GM21526 (cell line): Measurements from ENCODE around the gene SOCS2.

ENCODE experiments used
- ATAC-seq: cut with Tn5 transposase; IDR thresholded peaks from one replicate; pipeline ENCODE4 v1.9.1; 2021; ENCODE audit warnings: moderate library complexity; ENCODE audit not compliant: unreplicated experiment, low FRiP score

Gene SOCS2

DNA sequence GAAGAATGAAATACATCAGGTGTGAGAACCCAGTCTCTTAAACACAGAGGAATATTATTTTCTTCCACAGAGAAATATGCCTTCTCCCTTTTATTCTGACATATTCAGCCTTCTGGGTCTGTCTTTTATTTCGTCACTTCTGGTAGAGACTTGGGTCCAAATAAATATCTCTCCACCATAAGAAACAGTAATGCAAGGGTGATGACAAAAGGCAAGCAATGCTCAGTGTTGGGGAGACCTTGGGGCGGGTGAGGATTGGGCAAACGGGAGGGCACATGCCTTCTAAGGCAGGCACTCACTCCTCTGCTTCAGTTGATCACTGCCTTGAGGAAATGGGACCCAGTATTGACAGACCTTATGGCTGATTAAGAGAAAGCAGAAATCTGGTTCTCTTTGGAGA is 6.7 kb upstream of the SOCS2 start:
- no peak for ATAC-seq

DNA sequence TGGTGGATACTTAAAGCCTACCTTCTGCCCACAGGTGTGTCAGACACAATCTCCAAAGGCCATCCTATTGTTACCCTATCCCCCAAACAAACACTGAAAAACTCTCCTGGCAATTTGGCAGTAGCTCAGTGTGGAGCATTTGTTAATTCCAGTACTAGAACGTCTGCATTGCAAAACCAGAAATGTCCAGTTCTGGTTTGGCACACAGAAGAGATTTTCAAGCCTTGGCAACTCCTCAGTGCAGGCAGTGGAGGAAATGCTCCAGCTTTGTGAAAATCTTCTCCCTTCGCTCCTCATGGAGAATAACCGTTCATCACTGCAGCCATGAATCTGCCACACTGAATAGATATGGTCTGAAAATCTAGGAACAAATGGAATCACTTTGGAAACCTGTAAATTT is 5.3 kb upstream of the SOCS2 start:
- no peak for ATAC-seq

DNA sequence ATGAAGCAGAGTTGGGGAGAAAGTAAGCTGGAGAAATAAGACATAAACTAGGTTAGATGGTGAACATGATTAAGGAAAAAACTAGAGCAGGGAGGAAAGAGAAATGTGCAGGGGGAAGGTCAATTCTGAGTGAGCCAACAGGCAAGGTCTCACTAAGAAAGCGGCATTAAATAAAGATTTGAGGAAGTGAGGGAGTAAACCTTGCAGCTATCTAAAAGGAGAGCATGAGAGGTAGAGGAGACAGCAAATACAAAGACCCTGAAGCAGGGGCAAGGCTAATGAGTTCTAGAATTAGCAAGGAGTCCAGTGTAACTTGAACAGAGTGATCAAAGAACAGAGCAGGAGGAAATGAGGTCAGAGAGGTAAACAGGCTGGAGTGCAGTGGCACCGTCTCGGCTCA is 4.4 kb upstream of the SOCS2 start:
- ATAC-seq = no peak

DNA sequence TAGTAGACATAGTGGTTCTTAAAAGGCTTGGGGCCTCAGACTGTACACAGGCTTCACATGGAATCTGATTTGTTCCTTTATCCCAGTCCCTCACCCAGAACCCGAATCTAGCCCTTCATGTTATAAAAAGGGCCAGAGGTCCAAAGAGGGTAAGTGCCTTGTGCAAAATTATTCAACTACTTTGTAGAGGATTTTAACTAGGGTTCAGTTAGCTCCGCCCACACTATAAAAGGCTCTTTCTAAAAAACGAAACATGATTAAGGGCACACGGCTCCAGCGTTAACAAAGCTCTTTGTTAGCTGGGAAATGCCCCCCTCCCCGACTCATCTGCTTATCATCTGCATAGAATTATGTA is 3.2 kb upstream of the SOCS2 start:
- no peak for ATAC-seq

DNA sequence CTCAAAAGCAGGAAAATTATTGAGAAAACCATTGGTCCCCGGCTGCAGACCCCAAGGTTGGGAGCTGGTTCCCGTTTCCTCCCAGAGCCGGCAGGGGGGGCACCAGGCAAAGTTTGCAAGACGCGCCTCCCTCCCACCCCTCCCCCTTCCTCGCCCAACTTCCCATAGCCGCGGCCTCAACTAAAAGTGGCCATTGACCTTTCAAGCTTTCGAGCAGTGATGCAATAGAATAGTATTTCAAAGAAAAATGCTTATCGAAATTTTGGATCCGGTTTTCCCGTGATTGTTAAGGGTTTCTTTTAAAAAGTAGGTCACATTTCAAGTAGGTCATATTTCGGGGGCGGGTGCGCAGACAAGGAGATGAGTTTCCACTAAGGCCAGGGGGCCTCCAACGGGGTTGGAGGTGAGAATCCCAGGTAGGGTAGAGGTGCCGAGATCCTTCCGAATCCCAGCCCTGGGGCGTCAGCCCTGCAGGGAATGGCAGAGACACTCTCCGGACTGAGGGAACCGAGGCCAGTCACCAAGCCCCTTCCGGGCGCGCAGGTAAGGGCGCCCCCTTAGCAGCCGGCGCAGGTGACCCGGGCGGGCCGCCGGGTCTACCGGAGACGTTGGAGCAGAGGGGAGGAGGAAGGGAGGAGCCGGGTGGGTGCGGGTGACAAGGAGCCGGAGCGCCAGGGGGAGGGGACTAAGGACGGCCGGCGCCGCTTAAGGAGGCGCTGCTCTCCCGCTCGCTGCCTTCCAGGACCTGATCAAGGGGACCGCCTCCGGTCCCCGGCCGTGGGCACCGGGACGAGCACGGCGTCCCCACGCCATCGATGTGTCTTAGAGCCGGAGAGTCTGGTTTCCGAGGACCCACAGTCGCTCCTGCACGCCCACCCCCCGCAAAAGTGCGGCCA is 2.6 kb upstream of the SOCS2 start:
- ATAC-seq = peak; percentile 39

DNA sequence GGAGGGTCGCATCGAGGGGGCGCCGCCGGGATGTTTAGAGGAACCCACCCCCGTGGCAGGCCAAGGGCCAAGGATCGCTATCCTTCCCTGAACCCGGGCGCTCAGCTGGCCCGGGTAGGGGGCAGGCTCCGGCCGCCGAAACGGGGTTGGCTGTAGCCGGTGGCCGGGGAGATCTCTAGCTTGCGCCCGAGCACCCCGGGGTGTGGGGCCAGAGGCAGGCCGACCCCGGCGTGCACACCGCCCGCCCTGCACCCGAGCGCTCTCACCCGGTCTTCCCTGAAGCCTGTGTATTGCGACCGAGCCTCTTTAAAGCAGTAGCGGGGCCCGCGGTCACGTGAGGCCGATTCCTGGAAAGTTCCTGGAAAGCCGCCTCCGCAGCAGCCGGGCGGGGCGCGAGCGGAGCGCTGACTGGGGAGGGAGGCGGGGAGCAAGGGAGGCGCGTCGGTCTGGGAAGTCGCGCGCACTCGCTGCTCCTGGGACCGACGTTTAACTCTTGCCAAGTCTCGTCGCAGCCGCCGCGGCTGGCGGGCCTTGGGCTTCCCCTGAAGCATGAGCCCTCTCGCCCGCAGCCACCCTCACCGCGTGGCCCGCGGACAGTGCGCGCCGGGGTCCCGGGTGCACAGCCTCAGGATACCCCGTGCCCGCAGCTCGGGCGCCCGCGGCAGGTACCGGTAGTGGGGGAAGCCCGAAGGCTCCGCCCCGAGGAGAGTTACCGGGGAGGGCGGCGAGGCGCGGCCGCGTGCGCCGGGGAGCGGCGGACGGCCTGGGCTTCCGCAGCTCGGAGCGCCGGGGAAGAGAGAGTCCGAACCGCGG is 1.7 kb upstream of the SOCS2 start:
- peak; percentile 53 for ATAC-seq

DNA sequence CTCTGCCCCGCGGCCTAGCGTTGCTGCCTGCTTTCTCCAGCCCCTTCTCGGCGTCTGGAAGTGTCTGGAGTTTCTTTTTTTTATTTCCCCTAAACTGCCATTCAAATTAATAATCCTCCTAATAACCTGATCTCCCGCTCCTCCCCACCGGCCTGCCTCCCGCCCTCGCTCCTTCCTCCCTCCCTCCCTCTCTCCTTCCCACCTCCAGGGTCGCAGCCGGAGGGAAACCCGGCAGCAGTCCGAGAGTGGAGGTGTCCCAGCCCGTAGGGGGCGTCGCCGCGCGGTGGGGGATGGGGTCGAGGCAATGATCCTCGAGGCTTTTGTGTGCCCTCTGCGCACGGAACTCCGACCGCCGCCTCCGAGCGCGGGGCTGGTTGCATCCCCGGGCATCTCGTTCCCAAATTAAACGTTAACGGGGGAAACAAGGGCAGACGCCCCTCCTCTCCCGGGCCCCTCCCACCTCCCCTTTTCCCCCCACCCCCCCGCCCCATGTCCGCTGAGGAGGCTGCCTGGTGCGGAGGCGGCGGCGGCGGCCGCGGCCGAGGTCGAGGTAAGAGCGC is 1.0 kb upstream of the SOCS2 start:
- ATAC-seq = peak; percentile 8

DNA sequence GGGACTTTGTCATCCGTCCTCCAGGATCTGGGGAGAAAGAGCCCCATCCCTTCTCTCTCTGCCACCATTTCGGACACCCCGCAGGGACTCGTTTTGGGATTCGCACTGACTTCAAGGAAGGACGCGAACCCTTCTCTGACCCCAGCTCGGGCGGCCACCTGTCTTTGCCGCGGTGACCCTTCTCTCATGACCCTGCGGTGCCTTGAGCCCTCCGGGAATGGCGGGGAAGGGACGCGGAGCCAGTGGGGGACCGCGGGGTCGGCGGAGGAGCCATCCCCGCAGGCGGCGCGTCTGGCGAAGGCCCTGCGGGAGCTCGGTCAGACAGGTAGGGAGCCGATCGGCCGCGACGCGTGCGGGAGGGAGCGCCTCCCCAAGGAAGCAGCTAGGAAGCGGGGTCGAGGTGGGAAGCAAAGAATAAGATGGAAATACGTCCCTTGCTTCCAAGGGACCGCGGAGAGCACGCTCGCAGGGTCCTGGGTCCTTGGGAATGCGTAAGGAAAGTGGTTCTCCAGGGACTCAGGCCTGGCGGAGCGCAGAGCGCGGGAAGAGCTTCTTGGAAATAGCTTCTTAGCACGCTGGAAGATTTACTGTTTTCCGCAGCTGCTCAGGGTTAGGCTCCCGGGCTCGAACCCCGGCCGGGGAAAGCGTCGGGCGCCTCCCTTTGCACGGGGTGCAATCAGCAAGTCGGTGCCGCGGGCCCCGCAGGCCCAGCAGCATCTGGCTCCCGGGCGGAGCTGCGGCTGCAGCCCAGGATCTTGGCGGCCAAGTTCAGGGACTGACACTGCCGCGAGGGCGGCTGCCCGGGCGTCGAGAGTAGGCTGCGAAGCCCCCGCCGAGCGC is 457 bp downstream of the SOCS2 start:
- ATAC-seq = no peak

DNA sequence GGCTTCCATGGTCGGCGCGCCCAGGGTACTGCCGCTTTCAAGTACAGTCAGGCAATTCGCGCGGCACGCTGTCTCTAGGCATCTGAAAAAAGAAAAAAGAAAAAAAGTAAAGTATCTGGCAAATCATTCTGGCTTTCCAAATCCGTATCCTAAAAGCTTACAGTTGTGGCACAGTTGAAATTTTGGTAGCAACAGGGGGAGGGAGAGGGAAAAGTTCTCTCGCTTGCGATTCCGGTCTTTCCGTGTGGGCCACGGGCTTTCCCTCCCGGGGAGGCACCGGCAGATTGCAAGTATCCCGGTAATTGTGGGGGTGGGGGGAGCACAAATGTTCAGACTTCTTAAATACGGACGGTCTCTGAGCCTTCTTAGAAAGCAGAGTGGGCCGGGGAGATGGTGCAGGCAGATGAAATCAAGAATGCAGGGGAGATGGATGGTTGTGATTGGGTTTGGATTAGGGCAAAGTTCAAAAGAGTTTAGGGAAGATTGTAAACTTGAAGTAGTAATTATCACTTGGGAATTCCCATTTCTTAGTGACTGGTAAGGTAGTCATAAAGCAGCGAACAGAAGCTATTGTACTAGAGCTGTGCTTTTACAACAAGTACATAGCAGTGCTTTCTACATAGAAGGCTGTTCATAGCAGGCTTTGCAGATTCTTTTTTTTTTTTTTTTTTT is 1.2 kb downstream of the SOCS2 start:
- no peak for ATAC-seq

DNA sequence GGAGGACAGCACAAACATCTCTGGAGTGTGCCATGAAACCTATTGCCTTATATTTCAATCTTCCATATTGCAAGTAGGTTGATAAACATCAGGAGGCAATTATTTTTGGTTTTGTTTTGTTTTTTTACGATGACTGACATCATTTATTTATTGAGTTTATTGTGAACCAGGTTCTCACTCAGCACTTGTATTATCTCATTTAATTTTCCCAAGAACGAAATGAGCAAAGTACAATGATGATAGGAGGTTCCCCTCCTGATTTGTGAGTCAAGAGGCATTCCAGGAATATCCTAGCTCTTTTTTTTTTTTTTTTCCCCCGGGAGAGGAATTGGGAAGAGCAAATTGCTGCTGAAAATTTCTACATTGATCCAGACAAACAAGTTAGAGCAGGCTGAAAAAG is 4.7 kb downstream of the SOCS2 start:
- ATAC-seq = no peak

DNA sequence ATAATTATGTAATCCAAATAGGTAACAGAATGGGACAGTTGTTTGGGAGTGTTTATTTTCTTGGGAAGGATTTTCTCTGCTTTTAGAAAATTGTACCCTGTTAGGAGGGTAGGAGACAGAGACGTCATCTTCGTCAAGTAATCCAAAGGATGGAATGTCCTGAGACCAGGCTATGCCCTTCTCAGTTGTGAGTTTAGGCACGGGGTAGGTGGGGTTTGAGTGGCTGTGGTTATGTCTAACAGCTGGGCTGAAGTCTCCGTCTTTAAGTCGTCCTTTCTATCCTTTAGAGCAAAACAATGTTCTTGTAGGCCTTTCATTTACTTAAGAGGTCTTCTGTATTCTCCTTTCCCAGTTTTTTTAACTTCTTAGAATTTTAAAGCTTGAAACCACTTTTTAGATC is 5.7 kb downstream of the SOCS2 start:
- ATAC-seq = no peak

DNA sequence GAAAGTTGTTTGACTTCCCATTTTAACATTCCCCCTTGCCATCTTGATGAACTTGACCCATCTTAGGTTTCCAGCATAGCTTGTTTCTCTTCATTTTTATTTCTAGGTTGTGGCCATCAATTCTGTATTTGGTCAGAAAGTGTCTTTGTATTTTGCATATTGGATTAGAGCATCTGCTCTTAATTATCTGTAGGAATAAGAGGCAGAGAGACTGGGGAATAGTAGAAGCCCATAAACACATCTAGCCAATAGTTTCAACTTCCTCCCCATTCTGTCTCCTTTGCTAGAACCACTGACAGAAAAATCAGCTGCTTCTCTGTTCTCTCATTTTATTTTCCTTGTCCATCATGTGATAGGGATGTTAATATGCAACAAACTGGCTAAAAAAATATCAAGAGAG is 8.2 kb downstream of the SOCS2 start:
- ATAC-seq = no peak

DNA sequence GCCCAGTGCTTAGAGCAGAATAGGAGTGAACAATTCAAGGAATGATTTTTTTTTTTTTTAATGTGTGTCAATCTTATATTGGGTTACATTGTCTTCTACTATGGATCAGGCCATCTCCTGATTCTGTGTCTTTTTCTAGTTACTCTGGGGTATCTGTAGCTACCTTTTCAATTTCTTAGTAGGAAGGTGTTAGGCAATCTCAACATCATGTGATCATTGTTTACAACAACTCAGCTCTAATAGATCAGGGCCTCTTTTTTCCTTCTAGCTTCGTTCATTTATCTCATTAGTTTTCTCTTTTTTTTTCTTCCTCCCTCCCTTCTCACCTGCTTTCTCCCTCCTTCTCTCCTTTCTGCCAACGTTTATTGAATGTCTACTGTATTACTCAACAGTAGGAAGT is 8.9 kb downstream of the SOCS2 start:
- no peak for ATAC-seq

DNA sequence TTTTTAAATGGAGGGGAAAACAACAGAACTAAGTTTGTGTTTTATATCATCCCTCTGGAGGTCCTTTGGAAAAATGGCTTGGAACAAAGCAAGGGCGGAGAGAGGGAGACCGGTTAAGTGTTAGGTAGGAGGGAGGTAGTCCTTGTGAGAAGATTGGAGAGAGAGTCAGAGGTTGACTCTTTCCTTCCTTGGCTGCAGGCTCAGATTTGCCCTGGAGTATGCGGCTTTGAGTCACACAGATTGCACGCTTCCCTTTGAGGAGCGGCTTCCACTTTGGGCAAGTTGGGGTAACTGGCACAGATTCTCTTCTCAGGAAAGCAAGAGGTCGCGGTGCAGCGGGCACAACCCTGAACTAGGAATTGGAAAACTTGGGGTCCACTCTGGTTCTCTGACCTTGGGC is 9.9 kb downstream of the SOCS2 start:
- no peak for ATAC-seq

DNA sequence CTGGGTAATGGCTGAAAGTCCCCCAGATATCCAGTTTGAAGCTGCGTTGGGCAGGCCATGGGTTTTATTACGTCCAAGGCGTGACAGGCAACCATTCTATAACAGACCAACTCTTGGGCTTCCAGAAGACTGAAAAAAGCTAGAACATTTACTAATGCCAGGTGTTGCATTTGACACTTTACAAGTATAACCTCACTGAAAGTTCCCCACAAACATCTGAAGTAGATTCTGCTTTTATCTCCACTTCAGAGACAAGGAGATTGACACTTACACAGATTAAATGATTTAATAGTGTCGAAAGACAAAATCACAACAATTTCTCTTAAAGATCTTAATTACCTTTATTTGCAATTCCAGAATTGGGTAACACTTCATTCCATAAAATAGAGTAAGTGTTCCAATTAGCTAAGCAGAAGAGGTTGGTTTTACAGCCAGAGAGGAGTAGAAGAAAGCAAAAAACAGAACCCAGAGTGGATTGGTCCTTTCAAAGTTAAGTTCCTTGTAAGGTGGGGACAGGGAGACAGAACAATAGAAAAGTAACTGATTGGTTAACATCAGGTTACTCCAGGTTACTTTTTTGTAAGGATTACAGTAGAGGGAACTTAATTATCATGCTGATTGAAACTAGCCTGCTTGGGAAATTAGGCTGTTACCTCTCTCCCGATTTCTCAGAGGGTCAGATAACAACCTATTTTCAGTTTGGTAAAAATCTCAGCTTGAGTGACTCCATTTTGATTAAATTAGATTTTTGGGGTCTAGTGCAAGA is 11.3 kb downstream of the SOCS2 start:
- ATAC-seq = no peak

DNA sequence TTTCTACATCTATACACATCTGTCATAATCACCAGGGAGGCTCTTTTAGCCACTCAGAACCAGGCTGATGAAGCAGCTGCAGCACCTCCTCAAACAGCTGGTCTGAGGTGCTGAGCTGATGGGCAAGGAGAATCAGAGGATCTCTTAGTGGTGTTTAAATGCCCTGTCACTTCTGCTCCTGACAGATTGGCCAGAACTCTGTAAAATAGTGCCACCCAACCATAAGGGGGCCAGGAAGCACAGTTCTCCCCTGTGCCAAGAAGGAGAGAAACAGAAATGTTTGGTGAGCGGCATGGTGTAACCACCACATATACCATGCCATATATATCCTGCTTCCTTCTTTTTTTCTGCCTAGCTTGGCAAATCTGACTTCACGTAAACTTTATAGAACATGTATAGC is 12.8 kb downstream of the SOCS2 start:
- ATAC-seq = no peak

DNA sequence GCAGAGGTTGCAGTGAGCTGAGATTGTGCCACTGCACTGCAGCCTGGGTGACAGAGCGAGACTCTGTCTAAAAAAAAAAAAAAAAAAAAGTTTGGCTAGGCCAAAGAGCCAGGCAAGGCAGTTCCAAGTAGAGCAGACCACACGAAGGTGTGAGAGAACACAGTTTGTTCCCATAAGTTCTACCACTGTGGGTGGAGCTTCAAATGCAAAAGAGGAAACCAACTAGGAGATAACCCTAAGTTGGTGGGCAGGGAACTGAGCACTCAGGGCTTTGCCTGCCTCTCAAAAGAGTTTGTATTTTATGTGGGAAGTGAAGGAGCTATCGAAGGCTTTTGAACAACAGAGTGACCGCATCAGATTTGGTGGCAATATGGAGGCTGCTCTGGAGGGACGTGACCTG is 15.1 kb downstream of the SOCS2 start:
- ATAC-seq = no peak

DNA sequence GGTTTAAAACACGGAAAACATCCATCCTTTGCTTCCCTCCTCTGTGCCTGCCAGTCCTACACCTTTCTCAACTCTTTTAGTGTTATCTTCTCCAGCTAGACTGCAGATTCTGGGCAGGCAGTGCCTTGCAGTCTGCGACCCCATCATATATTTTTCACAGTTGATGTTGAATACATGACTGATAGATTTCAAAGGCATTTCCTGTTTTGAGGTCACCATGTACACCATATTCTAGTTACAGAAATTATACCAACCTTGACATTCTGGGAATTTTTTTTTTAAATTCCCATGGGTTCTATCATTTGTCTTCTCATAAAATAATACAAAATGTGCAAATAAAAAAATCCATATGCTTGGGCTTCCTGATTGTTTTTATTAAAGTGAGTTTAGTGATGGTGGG is 16.6 kb downstream of the SOCS2 start:
- no peak for ATAC-seq

DNA sequence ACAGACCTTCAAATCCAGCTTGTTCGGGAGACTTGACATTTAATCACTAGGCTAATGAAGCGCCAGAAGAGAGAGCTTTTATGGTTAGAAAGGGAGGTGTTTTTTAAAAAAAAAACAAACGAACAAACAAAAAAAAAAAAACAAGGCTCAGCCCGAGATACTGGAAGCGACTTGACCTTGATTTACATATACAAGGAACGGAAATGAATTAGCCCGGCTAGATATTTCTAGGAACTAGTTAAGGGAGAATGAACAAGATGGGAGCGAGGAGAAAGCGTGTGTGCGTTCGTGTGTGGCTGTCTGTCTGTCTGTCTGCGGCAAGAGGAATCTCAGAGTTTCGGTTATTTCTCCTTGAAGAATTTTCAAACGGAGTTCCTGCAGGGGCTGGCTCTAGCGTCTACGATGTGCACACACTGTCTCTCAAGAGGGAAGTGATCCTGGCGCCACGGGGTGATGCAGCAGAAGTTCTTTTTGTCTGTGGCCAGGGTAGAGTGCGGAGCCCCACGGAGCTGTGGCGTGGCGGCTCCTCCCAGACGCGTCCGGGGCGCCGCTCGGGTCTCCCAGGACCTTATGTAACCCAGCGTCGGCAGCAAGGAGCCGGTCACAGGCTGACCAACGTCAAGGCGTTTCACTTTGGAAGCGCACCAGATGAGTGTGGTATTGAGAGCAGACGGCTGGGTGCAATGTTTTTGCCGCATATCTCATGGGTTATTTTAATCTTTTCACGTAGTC is 18.8 kb downstream of the SOCS2 start:
- ATAC-seq = peak; percentile 70
